HepG2 (cell line): ENCODE data around the gene FOXA1. TPM values are rescaled to one million over a fixed set of nuclear protein-coding genes. Genes with fewer than 3 reads are reported as not detected.

Source experiments
- ATAC-seq: fragments of 200-7000 bp; cut with Tn5 transposase; 3 replicates; pipeline ENCODE4 v1.9.1; 2020; ENCODE audit warnings: mild to moderate bottlenecking, moderate library complexity
- BruUV-seq: library from RNA; stranded (reverse); fragments of 400-500 nt; replicated peaks from 2 replicates; lab custom pipeline; 2021; lab: Mats Ljungman, UMichigan
- CTCF ChIA-PET: fragments of 300-600 bp; formaldehyde crosslinking; extraction: SDS; loops from one replicate; lab custom pipeline; 2021; ENCODE audit warnings: low total read pairs, inconsistent platforms, low intra/inter-chr PET ratio; lab: Yijun Ruan, JAX
- POLR2A ChIA-PET: fragments of 350-600 bp; sonication (Branson Sonifier 250); formaldehyde crosslinking; loops from one replicate; lab custom pipeline; 2020; ENCODE audit warnings: antibody characterized with exemption, inconsistent platforms; lab: Yijun Ruan, JAX
- DNase-seq: peaks from one replicate; pipeline ENCODE4 v3.0.0-alpha.2; 2015; ENCODE audit warnings: low spot score
- FAIRE-seq: peaks from 3 replicates; lab custom pipeline; 2011; peaks lifted over from hg19 to GRCh38; lab: Jason Lieb, UNC
- H2AFZ ChIP-seq: one replicate; pipeline ENCODE4 v1.6.1; 2011; ENCODE audit warnings: low read length, inconsistent platforms
- H3K27ac ChIP-seq: fragments of 300-600 bp; 3 replicates; pipeline ENCODE4 v1.8.0; 2011; ENCODE audit warnings: mixed run types, mild to moderate bottlenecking, mixed read lengths, low read length, inconsistent platforms; ENCODE audit not compliant: insufficient read depth; ENCODE audit errors: extremely low read length
- H3K27me3 ChIP-seq, 2 experiments: fragments of 200-600 bp in 1 of 2; 2 replicates in 1 of 2; 3 replicates in 1 of 2; pipeline versions ENCODE4 v1.6.0 to v1.8.0; 2011; ENCODE audit warnings: low read length in 2 of 2, mild to moderate bottlenecking in 2 of 2, moderate library complexity in 2 of 2, inconsistent platforms in 1 of 2; ENCODE audit not compliant: insufficient read depth in 2 of 2, control insufficient read depth in 1 of 2
- H3K36me3 ChIP-seq, 2 experiments: fragments of 200-600 bp in 1 of 2; replicated peaks in 1 of 2; 2 replicates in 1 of 2; 3 replicates in 1 of 2; pipeline versions ENCODE4 v1.5.1 to v1.8.0; 2011; ENCODE audit warnings: low read length in 2 of 2, inconsistent platforms in 1 of 2; ENCODE audit not compliant: insufficient read depth in 2 of 2, control insufficient read depth in 1 of 2
- H3K4me1 ChIP-seq: 2 replicates; pipeline ENCODE4 v1.5.1; 2012; ENCODE audit warnings: low read length, inconsistent platforms; ENCODE audit not compliant: insufficient read depth
- H3K4me2 ChIP-seq: 2 replicates; pipeline ENCODE4 v1.6.0; 2011; ENCODE audit warnings: low read depth, low read length, inconsistent platforms
- H3K4me3 ChIP-seq, 3 experiments: fragments of 200-600 bp in 1 of 3; sonication (generic), shearing (Covaris generic) in 1 of 3; replicated peaks in 1 of 3; 2 replicates each; pipeline ENCODE4 v1.5.1; 2011 to 2016; ENCODE audit warnings: low read length in 3 of 3, inconsistent platforms in 2 of 3, low read depth in 2 of 3, mild to moderate bottlenecking in 2 of 3, control low read depth in 1 of 3, mixed read lengths in 1 of 3; ENCODE audit not compliant: insufficient read depth in 1 of 3
- H3K79me2 ChIP-seq: one replicate; pipeline ENCODE4 v1.6.1; 2011; ENCODE audit warnings: low read length, inconsistent platforms; ENCODE audit not compliant: insufficient read depth
- H3K9ac ChIP-seq: 2 replicates; pipeline ENCODE4 v1.6.0; 2011; ENCODE audit warnings: mild to moderate bottlenecking, low read depth, low read length, inconsistent platforms; ENCODE audit not compliant: insufficient read depth
- H3K9me3 ChIP-seq: 2 replicates; pipeline ENCODE4 v1.5.1; 2012; ENCODE audit warnings: mild to moderate bottlenecking, low read length
- H4K20me1 ChIP-seq: 2 replicates; pipeline ENCODE4 v1.6.0; 2011; ENCODE audit warnings: inconsistent platforms, mild to moderate bottlenecking, low read length, moderate library complexity; ENCODE audit not compliant: insufficient read depth
- ARID4A ChIP-seq: sonication (generic); formaldehyde crosslinking; IDR thresholded peaks from 2 replicates; pipeline ENCODE4 v1.5.0; 2020; ENCODE audit warnings: mild to moderate bottlenecking, missing genetic modification reagents, borderline replicate concordance
- BRD4 ChIP-seq: sonication (generic); formaldehyde crosslinking; IDR thresholded peaks from 2 replicates; pipeline ENCODE4 v1.4.0; 2020; ENCODE audit warnings: missing genetic modification reagents
- CENPT ChIP-seq: sonication (generic); formaldehyde crosslinking; IDR thresholded peaks from 2 replicates; pipeline ENCODE4 v1.8.0; 2022; ENCODE audit warnings: low read depth, mild to moderate bottlenecking, moderate library complexity, missing genetic modification reagents
- CREB1 ChIP-seq, 2 experiments: fragments of 450-650 bp in 1 of 2; IDR thresholded peaks; 2 replicates each; pipeline ENCODE4 v1.6.1; 2016 to 2017; ENCODE audit warnings: control low read depth in 1 of 2, mild to moderate bottlenecking in 1 of 2, missing compliant biosample characterization in 1 of 2, missing genetic modification characterization in 1 of 2
- FOXJ3 ChIP-seq: sonication (generic); formaldehyde crosslinking; IDR thresholded peaks from 2 replicates; pipeline ENCODE4 v1.4.0; 2020; ENCODE audit warnings: missing genetic modification reagents, mild to moderate bottlenecking, borderline replicate concordance
- FOXK1 ChIP-seq: sonication (generic); formaldehyde crosslinking; IDR thresholded peaks from 2 replicates; pipeline ENCODE4 v1.4.0; 2020; ENCODE audit warnings: low read depth, missing genetic modification reagents, borderline replicate concordance
- NCOA2 ChIP-seq: sonication (generic); formaldehyde crosslinking; IDR thresholded peaks from 2 replicates; pipeline ENCODE4 v1.8.0; 2022; ENCODE audit warnings: inconsistent platforms
- NCOA5 ChIP-seq: sonication (generic); formaldehyde crosslinking; IDR thresholded peaks from 2 replicates; pipeline ENCODE4 v1.4.0; 2020; ENCODE audit warnings: missing genetic modification reagents
- PREB ChIP-seq: sonication (generic); formaldehyde crosslinking; IDR thresholded peaks from 2 replicates; pipeline ENCODE4 v1.4.0; 2020; ENCODE audit warnings: missing genetic modification reagents
- THRA ChIP-seq: sonication (generic); formaldehyde crosslinking; IDR thresholded peaks from 2 replicates; pipeline ENCODE4 v1.4.0; 2020; ENCODE audit warnings: missing genetic modification reagents, borderline replicate concordance
- ZFP37 ChIP-seq: sonication (generic); formaldehyde crosslinking; IDR thresholded peaks from 2 replicates; pipeline ENCODE4 v1.4.0; 2020; ENCODE audit warnings: missing genetic modification reagents, borderline replicate concordance
- ZFP82 ChIP-seq: sonication (generic); formaldehyde crosslinking; IDR thresholded peaks from 2 replicates; pipeline ENCODE4 v1.5.1; 2020; ENCODE audit warnings: mild to moderate bottlenecking, missing genetic modification reagents, borderline replicate concordance
- ZMYM2 ChIP-seq: sonication (generic); formaldehyde crosslinking; IDR thresholded peaks from 2 replicates; pipeline ENCODE4 v1.8.0; 2022; ENCODE audit warnings: mild to moderate bottlenecking, missing genetic modification reagents
- WGBS: methylation state at CpG from one replicate; pipeline ENCODE4 v1.1.6; 2017; ENCODE audit warnings: low lambda C conversion rate; 5-methylcytosine and 5-hydroxymethylcytosine counted together
- in situ Hi-C: cut with HindIII; loops from 2 replicates; pipeline ENCODE4 v1.10.0; 2017; ENCODE audit warnings: low pct_unique_long_range_greater_than_20kb; ENCODE audit not compliant: extremely low pct_ligation_motif_present
- intact Hi-C: fragments of 100-400 bp; cut with micrococcal nuclease; formaldehyde crosslinking; loops from one replicate; pipeline ENCODE4 v1.10.0; 2022; ENCODE audit not compliant: unreplicated experiment
- polyA plus RNA-seq, 8 experiments: library from polyadenylated mRNA; depleted of rRNA in 3 of 8; stranded (reverse) in 7 of 8; unstranded in 1 of 8; fragments of >200 nt; fragmentation: Illumina TruSeq in 4 of 8; extraction: Trizol in 4 of 8; gene quantifications; 2 replicates each; pipeline versions ENCODE4 v1.2.1 to v1.2.3, GENCODE V29; 2011 to 2016; ENCODE audit warnings: low read depth in 4 of 8, missing spikeins in 1 of 8, mixed read lengths in 1 of 8; ENCODE audit not compliant: insufficient read depth in 1 of 8
- total RNA-seq, 5 experiments: library from RNA; depleted of rRNA; stranded (reverse); fragments of >200 nt; fragmentation: Illumina TruSeq; extraction: Trizol; gene quantifications; 2 replicates each; pipeline ENCODE4 v1.2.3, GENCODE V29; 2016; ENCODE audit warnings: low read depth in 1 of 5

FOXA1 gene
- total and polyA plus RNA-seq, 2 of the 13 experiments (the other 11 are each of a cell fraction or from before 2014, with no cell fraction given) = 43.4 to 58.6 TPM

- TF ChIP-seq ZMYM2 (CRISPR knock-in tag) (no peak), PREB (CRISPR knock-in tag) (no peak), FOXK1 (CRISPR knock-in tag) (no peak), ARID4A (CRISPR knock-in tag) (no peak)
These were observed 8.3 kb downstream of the FOXA1 start (continued) for GRCh38 chr14:37586797-37587130.

- CTCF ChIA-PET = no interaction called here
- TF ChIP-seq NCOA5 (no peak), ZFP37 (CRISPR knock-in tag) (no peak), CENPT (no peak), ZFP82 (CRISPR knock-in tag) (no peak), BRD4 (CRISPR knock-in tag) (peak; percentile 73; the same call in 1 of the 2 replicates), THRA (CRISPR knock-in tag) (no peak), NCOA2 (CRISPR knock-in tag) (peak; percentile 11; the same call in 1 of the 2 replicates), FOXJ3 (CRISPR knock-in tag) (peak; percentile 51; the same call in 1 of the 2 replicates), CREB1 (IDR thresholded peaks at IDR 0.05) (no peak), CREB1 (CRISPR knock-in tag; IDR thresholded peaks at IDR 0.05) (no peak)
These were observed 8.9 kb downstream of the FOXA1 start for GRCh38 chr14:37585971-37586796.

More at GRCh38 chr14:37585971-37586796, 8.9 kb downstream of the FOXA1 start:
- H3K36me3 ChIP-seq = peaks cover under 1 to 3% of the 10 kb centered on the region in 2 experiments
- BruUV-seq = no TSS peak
- peaks cover 30% of the 10 kb centered on the region for H3K79me2 ChIP-seq
- H3K9me3 ChIP-seq = no peaks in the 10 kb centered on the region
- H4K20me1 ChIP-seq = no peaks in the 10 kb centered on the region
- in situ Hi-C loops = no loop called here
- peaks cover 48% of the 10 kb centered on the region for H3K4me1 ChIP-seq
- H3K4me2 ChIP-seq = peak overlapping the region; percentile 84
- no peak overlapping the region for H3K4me3 ChIP-seq
- intact Hi-C loops = loop anchor here (2.0 to 5.0 kb wide), 2 partner anchors 39 to 244 kb away; no protein-coding TSS in a partner anchor
- no peaks in the 10 kb centered on the region; a peak in 1 of 5 replicates for H3K27me3 ChIP-seq
- H3K27ac ChIP-seq = peak overlapping the region; percentile 89
- 70% methylated on average over 10 of the region's 10 CpGs for WGBS
- POLR2A ChIA-PET = interaction anchor here (1.1 to 4.2 kb wide), 7 partner anchors 10 to 349 kb away, joined by 3 to 35 read pairs (median 7); partner anchors contain the start of genes FOXA1 and TTC6
- ATAC-seq (no peak), DNase-seq (no peak), FAIRE-seq (no peak)
- peak overlapping the region; percentile 64 for H2AFZ ChIP-seq
- H3K9ac ChIP-seq = peak overlapping the region; percentile 18; the same call in 1 of the 2 replicates
